Measurements from ENCODE around the gene ZER1. TPM values are rescaled to one million over a fixed set of nuclear protein-coding genes. Genes with fewer than 3 reads are reported as not detected.

The ZER1 gene
- total RNA-seq, 3 donors from 2014 or later, result 31.2 to 42.9 (median 34.1) TPM

DNA sequence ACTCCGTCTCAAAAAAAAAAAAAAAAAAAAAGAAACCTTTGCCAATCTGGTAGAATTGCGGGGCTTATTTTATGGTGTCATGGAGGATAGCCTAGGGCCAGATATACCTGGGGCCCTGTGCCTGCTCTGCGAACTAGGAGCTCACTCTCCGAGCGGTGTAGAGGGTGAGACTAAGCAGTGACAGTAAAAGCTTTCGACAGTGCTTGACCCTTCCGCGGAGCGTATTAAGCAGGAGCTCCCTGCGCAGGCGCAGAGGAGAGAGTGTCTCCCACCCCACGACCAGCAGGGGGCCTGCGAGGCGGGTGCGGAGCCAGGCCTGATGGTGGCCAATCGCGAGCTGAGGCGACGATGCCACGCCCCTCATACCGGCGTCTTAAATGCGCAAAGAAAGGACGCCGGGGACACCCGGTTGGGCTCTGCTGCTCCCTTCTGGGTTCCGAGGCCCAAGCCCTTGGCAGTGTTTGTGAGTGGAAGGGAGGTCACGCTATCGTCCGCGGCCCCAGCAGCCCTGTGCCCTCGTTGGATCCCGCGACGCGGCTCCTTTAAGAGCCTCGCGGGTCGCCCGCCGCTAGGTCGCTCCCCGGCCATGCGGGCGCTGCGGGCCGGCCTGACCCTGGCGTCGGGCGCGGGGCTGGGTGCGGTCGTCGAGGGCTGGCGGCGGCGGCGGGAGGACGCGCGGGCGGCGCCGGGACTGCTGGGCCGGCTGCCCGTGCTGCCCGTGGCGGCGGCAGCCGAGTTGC, 46.5 kb upstream of the ZER1 start, which contains the start of gene ENDOG:
ENDOG (plus strand) TSS at position 402 of the 740 bp plus-strand sequence; CDS start at position 587, 185 bp downstream.
- peak; percentile 95 to 97 for DNase-seq (ENCODE audit: low spot score in 2 of 2)
- no peak for TF ChIP-seq POLR2A (IDR thresholded peaks at IDR 0.05)
- TF ChIP-seq, protein P1, sequence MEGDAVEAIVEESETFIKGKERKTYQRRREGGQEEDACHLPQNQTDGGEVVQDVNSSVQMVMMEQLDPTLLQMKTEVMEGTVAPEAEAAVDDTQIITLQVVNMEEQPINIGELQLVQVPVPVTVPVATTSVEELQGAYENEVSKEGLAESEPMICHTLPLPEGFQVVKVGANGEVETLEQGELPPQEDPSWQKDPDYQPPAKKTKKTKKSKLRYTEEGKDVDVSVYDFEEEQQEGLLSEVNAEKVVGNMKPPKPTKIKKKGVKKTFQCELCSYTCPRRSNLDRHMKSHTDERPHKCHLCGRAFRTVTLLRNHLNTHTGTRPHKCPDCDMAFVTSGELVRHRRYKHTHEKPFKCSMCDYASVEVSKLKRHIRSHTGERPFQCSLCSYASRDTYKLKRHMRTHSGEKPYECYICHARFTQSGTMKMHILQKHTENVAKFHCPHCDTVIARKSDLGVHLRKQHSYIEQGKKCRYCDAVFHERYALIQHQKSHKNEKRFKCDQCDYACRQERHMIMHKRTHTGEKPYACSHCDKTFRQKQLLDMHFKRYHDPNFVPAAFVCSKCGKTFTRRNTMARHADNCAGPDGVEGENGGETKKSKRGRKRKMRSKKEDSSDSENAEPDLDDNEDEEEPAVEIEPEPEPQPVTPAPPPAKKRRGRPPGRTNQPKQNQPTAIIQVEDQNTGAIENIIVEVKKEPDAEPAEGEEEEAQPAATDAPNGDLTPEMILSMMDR (IDR thresholded peaks at IDR 0.05), result peak; percentile 98 to 99 (median 99)
- peak; percentile 33 to 75 (median 41) for TF ChIP-seq POLR2AphosphoS5 (IDR thresholded peaks at IDR 0.05)
- intact Hi-C loops (cut with DNase I; ENCODE audit: low total_unique reads), result no loop called here
- peak within 1 kb of the TSS; percentile 67 to 90 (median 69) for H3K4me3 ChIP-seq
- H3K27ac ChIP-seq, result peak within 1 kb of the TSS; percentile 67 to 88
- H3K4me1 ChIP-seq, result peaks cover 0 to 5% of the 10 kb centered on the region in 2 donors
- H3K27me3 ChIP-seq, result no peaks in the 10 kb centered on the region
- H3K36me3 ChIP-seq, result no peaks in the 10 kb centered on the region
- no peaks in the 10 kb centered on the region for H3K9me3 ChIP-seq

DNA sequence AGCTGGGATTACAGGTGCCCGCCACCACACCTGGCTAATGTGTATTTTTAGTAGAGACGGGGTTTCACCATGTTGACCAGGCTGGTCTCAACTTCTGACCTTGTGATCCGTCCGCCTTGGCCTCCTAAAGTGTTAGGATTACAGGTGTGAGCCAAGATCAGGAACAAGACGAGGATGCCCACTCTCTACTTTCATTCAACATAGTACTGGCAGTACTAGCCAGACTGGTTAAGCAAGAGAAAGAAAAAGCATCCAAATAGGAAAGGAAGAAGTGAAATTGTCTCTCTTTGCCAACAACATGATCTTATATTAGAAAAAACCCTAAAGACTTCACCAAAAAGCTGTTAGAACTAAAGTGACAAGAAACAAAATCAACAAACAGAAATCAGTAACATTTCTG, 39.1 kb upstream of the ZER1 start:
- Histone ChIP-seq H3K4me1 (no peaks in the 10 kb centered on the region), H3K27ac (no peak overlapping the region), H3K4me3 (no peak overlapping the region), H3K27me3 (no peaks in the 10 kb centered on the region), H3K36me3 (peaks cover 5% of the 10 kb centered on the region), H3K9me3 (no peaks in the 10 kb centered on the region)
- TF ChIP-seq POLR2A (IDR thresholded peaks at IDR 0.05) (no peak), POLR2AphosphoS5 (IDR thresholded peaks at IDR 0.05) (no peak)
- TF ChIP-seq, protein P1 (IDR thresholded peaks at IDR 0.05), result no peak
- DNase-seq (ENCODE audit: low spot score in 2 of 2), result no peak
- intact Hi-C loops (cut with DNase I; ENCODE audit: low total_unique reads), result no loop called here

DNA sequence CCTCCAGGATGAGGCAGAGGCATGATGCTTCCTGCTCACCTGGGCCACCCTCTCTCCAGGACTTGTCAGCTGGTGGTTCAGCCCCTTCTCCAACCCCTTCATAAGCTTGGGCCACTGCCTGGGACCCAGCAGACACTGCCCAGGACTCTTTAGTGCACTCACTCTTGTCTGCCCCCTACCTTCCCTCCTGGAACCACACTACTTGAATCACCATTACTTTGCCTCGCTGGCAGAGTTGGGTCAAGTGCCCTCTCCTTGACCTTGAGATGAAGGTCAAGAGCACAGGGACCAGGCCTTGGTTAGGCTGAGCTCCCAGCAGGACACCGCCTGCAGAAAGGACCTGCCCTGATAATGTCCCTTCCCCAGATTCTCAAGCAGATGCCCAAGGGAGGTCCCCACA, 38.1 kb upstream of the ZER1 start:
- Histone ChIP-seq H3K4me1 (no peaks in the 10 kb centered on the region), H3K27me3 (no peaks in the 10 kb centered on the region), H3K27ac (no peak overlapping the region), H3K36me3 (peaks cover 5% of the 10 kb centered on the region), H3K4me3 (no peak overlapping the region), H3K9me3 (no peaks in the 10 kb centered on the region)
- no peak for DNase-seq (ENCODE audit: low spot score in 2 of 2)
- TF ChIP-seq POLR2A (IDR thresholded peaks at IDR 0.05), result no peak
- intact Hi-C loops (cut with DNase I; ENCODE audit: low total_unique reads), result no loop called here

DNA sequence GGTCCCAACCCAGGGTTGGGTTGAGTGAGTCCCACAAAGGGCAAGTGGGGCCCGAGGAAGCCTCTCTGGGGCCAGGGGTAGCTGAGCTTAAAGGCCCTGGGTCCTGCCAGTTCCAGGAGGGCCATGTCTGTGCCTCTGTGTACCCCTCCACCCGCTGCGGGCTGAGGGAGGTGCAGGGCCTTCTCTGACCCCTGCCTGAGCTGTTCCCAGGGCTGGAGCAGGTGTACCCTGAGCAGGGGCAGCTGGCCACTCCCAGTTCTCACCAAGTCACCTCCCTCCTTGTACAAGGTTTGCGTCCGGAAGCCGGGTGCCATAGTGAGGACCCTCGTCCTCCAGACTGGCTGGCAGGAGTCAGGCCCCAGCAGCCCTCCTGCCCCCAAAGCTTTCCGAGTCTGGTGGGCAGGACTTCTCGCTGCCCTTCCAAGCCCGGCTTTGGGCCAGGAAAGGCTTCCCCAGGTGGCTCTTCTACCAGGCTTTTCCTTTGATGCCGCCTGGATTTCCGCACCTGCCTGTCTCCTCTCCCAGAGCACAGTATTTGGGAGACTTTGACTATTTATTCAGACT, 37.4 kb upstream of the ZER1 start:
- Histone ChIP-seq H3K27ac (no peak overlapping the region), H3K4me1 (no peaks in the 10 kb centered on the region), H3K9me3 (no peaks in the 10 kb centered on the region), H3K4me3 (no peak overlapping the region), H3K36me3 (peaks cover 5% of the 10 kb centered on the region), H3K27me3 (no peaks in the 10 kb centered on the region)
- intact Hi-C loops (cut with DNase I; ENCODE audit: low total_unique reads), result no loop called here
- TF ChIP-seq POLR2A (IDR thresholded peaks at IDR 0.05) (no peak), POLR2AphosphoS5 (IDR thresholded peaks at IDR 0.05) (no peak)
- TF ChIP-seq, protein P1 (IDR thresholded peaks at IDR 0.05), result no peak
- DNase-seq (ENCODE audit: low spot score in 2 of 2), result no peak

DNA sequence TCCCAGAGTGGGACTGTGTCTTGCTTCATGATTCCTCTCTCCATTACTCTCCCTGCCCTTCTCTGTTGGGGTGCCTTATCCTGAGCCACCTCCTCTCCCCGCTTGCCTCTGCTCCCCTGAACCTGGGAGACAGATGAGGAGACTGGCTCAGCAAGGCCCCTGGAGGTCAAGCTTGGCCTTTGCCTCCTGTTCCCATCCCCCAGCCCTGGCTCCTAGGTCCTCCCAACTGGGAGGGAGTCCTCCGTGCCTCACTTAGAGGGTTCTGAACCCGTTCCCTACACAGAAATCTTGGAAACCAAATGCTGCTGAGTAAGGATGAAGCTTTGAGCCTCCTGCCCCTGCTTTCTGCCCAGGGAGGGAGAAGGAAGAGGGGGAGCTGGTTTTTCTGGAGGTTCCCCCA, 36.8 kb upstream of the ZER1 start:
- no peaks in the 10 kb centered on the region for H3K9me3 ChIP-seq
- peaks cover 5% of the 10 kb centered on the region for H3K36me3 ChIP-seq
- no peak for DNase-seq (ENCODE audit: low spot score in 2 of 2)
- intact Hi-C loops (cut with DNase I; ENCODE audit: low total_unique reads), result no loop called here
- no peaks in the 10 kb centered on the region for H3K4me1 ChIP-seq
- TF ChIP-seq POLR2AphosphoS5 (IDR thresholded peaks at IDR 0.05) (no peak), POLR2A (IDR thresholded peaks at IDR 0.05) (no peak)
- TF ChIP-seq, protein P1 (IDR thresholded peaks at IDR 0.05), result no peak
- H3K27ac ChIP-seq, result no peak overlapping the region
- no peak overlapping the region for H3K4me3 ChIP-seq
- no peaks in the 10 kb centered on the region for H3K27me3 ChIP-seq

All from breast epithelium (tissue), 4 donors.